Naive thymus-derived CD8-positive, alpha-beta T cell (primary cell): ENCODE results near the gene CYGB. TPM values are rescaled to one million over a fixed set of nuclear protein-coding genes. Genes with fewer than 3 reads are reported as not detected.
"Not testable (repeated sequence)": the region's sequence is repeated elsewhere in the genome, so short reads cannot be mapped to it uniquely, and the experiment has no call there.

Source experiments
- ATAC-seq, 2 donors: fragments of 150-1000 bp; cut with Tn5 transposase in 1 of 2; sonication (Bioruptor Pico), chemical (Tn5 transposase) in 1 of 2; 1 replicate in 1 of 2; 2 replicates in 1 of 2; pipeline ENCODE4 v1.10.0; 2021; ENCODE audit warnings: mild to moderate bottlenecking in 2 of 2, moderate library complexity in 2 of 2
- POLR2A ChIA-PET: fragments of 350-600 bp; sonication (Branson Sonifier 250); formaldehyde crosslinking; loops from one replicate; lab custom pipeline; 2021; ENCODE audit warnings: antibody characterized with exemption; lab: Charles Lee
- DNase-seq, 10 donors: peaks; one replicate each; pipeline versions ENCODE4 v3.0.0 to v3.0.0-alpha.2; 2020 to 2022
- H3K27ac Mint-ChIP-seq, 10 donors: one replicate each; pipeline ENCODE4 v1.8.0; 2020 to 2022; ENCODE audit warnings: mild to moderate bottlenecking in 10 of 10, mixed read lengths in 10 of 10, moderate library complexity in 4 of 10, inconsistent platforms in 1 of 10
- H3K27me3 Mint-ChIP-seq, 5 donors: one replicate each; pipeline ENCODE4 v1.8.0; 2021 to 2022; ENCODE audit warnings: mixed read lengths in 5 of 5
- H3K36me3 Mint-ChIP-seq, 3 donors: one replicate each; pipeline ENCODE4 v1.8.0; 2020 to 2022; ENCODE audit warnings: mixed read lengths in 3 of 3, mild to moderate bottlenecking in 2 of 3, inconsistent platforms in 1 of 3
- H3K4me1 Mint-ChIP-seq, 4 donors: one replicate each; pipeline ENCODE4 v1.8.0; 2021 to 2022; ENCODE audit warnings: mixed read lengths in 4 of 4
- H3K4me3 Mint-ChIP-seq, 10 donors: one replicate each; pipeline ENCODE4 v1.8.0; 2020 to 2022; ENCODE audit warnings: mild to moderate bottlenecking in 10 of 10, mixed read lengths in 10 of 10, moderate library complexity in 6 of 10, inconsistent platforms in 1 of 10
- H3K9me3 Mint-ChIP-seq, 9 donors: one replicate each; pipeline ENCODE4 v1.8.0; 2020 to 2022; ENCODE audit warnings: mixed read lengths in 9 of 9, mild to moderate bottlenecking in 3 of 9, inconsistent platforms in 1 of 9, moderate library complexity in 1 of 9
- polyA plus RNA-seq, 3 donors: library from polyadenylated mRNA; unstranded; fragments of 300-500 nt; fragmentation: Illumina TruSeq; gene quantifications; one replicate each; pipeline ENCODE4 v1.2.3, GENCODE V29; 2021
- total RNA-seq, 8 experiments: library from RNA in 2 of 8; stranded (reverse) in 2 of 8; gene quantifications; one replicate each; pipeline ENCODE4 v1.2.3 and lab custom pipeline; 2021 to 2026

CYGB gene
- total and polyA plus RNA-seq, 5 experiments from 2014 or later = 0.40 to 2.1 (median 0.53) TPM

DNA sequence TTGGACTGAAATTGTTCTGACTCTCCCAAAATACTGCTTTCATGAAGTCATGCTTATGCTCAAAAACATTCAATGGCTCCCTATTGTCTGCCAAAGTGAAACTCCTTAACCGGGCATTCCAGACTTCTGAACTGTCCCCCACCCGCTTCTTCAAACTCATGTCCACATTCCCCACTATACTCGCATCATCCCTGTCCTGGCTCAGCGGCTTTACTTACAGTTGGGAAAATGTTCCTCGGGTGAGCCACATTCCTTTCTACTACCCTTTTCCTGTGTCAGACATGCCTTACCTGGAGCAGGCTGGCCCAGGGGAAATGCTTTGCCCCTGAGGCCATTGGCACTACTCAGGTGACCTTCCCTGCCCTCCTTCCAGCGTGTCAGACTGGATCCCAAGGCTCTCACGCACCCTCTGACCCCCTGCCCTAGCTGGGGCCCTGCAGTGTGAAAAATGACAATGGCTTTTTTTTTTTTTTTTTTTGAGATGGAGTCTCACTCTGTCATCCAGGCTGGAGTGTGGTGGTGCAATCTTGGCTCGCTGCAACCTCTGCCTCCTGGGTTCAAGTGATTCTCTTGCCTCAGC is 5.3 kb downstream of the CYGB start:
- H3K4me1 Mint-ChIP-seq = peaks cover 18 to 67% (median 49%) of the 10 kb centered on the region in 4 donors
- DNase-seq (no peak), ATAC-seq (no peak)
- peaks cover 0 to 4% (median 0%) of the 10 kb centered on the region in 5 donors for H3K27me3 Mint-ChIP-seq
- H3K27ac Mint-ChIP-seq = peak overlapping the region; percentile 59 to 95 (median 88)
- H3K9me3 Mint-ChIP-seq = no peaks in the 10 kb centered on the region
- POLR2A ChIA-PET = interaction anchor here (0.7 kb wide), 2 partner anchors 124 to 151 kb away, joined by 3 to 5 read pairs; no protein-coding TSS in a partner anchor
- peaks cover 0 to 2% (median 0%) of the 10 kb centered on the region in 3 donors for H3K36me3 Mint-ChIP-seq
- peak overlapping the region in 4 of 10 donors; percentile 0 to 69 (median 47) for H3K4me3 Mint-ChIP-seq

DNA sequence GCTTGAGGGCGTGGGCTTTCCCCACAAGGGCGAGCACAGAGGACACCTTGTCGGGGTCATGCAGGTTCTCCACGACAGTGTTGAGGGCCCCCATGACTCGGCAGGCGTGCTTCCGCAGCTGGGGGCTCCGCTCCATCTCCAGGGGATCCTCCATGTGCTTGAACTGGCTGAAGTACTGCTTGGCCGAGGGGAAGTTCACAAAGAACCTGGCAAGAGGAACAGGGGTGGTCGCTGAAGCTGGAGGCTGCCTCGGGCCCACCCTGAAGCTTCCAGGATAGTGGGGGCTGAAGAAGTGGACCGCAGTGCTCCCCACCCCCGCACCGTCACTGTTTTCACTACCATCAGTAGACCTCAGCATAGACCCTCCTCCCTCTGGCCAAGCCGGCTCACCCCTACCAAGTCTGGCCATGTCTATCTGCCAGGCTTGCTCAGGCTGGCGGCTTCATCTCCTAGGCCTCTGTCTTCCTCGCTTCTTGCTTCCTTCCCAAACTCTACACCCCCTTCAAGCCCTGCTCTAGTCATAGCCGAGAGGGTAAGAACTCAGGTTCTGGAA is 5.9 kb downstream of the CYGB start:
- Mint-ChIP-seq H3K27me3 (peaks cover 0 to 2% (median 0%) of the 10 kb centered on the region in 5 donors), H3K4me1 (peaks cover 19 to 65% (median 48%) of the 10 kb centered on the region in 4 donors), H3K27ac (peak overlapping the region; percentile 59 to 95 (median 88)), H3K36me3 (peaks cover 0 to 2% (median 0%) of the 10 kb centered on the region in 3 donors), H3K4me3 (peak overlapping the region in 5 of 10 donors; percentile 0 to 69 (median 39)), H3K9me3 (no peaks in the 10 kb centered on the region)
- POLR2A ChIA-PET = interaction anchor here (0.7 to 1.8 kb wide), 2 partner anchors 9 to 150 kb away, joined by 3 to 5 read pairs; no protein-coding TSS in a partner anchor
- DNase-seq (no peak), ATAC-seq (no peak)

DNA sequence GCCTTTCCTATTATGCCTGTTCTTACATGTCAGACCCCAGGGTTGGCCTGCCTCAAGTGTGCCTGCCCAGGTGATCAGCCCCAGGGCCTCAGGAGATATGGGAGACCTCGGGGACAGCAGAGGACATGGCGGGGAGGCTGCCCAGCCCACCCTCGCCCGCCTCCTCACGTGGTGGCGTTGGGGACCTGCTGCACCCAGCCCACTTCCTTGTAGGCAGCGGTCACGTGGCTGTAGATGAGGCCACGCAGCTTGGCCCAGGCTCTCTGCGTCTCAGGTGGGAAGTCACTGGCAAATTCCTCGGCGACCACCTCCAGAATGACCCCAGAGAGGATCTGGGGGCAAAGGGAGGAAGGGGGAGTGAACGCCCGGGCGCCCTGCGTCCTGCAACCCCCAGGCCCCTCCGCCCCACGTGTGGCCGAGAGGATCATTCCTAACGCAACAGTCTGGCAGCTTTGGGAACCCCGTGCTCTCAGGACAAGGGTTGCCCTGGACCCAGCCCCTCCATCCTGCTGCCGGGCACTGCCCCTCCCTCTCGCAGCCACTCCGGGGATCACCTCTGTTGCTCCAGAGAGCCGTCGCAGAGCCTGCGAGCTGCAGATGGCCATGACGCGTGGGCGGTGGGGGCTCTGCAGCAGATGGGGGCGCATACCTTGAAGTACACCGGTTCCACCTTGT is 6.6 kb downstream of the CYGB start:
- POLR2A ChIA-PET = interaction anchor here (1.8 kb wide), 1 partner anchor 9 kb away, joined by 5 read pairs; no protein-coding TSS in a partner anchor
- peaks cover 19 to 59% (median 48%) of the 10 kb centered on the region in 4 donors for H3K4me1 Mint-ChIP-seq
- peak overlapping the region in 9 of 10 donors; percentile 80 to 97 (median 90) for H3K27ac Mint-ChIP-seq
- no peak for ATAC-seq
- no peak for DNase-seq
- no peaks in the 10 kb centered on the region for H3K9me3 Mint-ChIP-seq
- H3K27me3 Mint-ChIP-seq = no peaks in the 10 kb centered on the region
- H3K4me3 Mint-ChIP-seq = peak overlapping the region in 6 of 10 donors; percentile 18 to 76 (median 54)
- H3K36me3 Mint-ChIP-seq = peaks cover 0 to 2% (median 0%) of the 10 kb centered on the region in 3 donors

DNA sequence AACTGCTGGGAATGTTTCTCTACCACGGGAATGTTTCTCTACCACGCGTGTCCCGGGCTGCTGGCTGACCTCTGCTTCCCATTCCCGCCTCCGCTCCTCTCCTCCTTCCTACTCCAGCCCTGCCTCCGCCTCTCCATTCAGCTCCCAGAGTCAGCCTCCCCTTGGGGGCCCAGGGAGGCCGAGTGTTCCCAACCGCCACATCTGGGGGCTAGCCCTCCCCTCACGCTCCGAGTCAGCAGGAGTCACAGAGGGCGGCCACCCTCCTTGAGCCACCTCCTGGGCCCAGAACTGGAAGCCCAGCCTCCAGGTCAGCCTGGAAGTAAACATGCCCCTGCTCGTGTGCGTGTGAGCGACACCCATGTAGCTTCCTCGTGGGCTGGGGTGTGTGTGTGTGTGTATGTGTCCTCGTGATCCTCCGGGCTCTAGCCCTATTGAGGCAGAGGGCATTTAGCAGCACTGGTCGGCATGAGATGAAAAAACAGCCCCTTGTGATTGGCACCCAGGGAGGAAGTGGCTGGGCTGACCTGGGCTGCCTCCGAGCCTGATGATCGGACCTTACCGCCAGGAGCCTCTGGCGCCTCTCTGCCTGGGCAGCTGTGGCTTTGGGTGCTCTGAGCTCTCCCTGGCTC is 7.3 kb downstream of the CYGB start:
- Mint-ChIP-seq H3K27me3 (no peaks in the 10 kb centered on the region), H3K27ac (peak overlapping the region; percentile 74 to 97 (median 91)), H3K4me3 (peak overlapping the region in 7 of 10 donors; percentile 18 to 76 (median 66)), H3K9me3 (no peaks in the 10 kb centered on the region), H3K4me1 (peaks cover 18 to 54% (median 45%) of the 10 kb centered on the region in 4 donors), H3K36me3 (peaks cover 0 to 2% (median 0%) of the 10 kb centered on the region in 3 donors)
- POLR2A ChIA-PET = interaction anchor here (0.6 to 3.6 kb wide), 6 partner anchors 8 to 27 kb away, joined by 3 to 46 read pairs (median 16); partner anchors contain the start of genes CYGB and PRCD
- DNase-seq (peak in 1 of 10 donors; percentile 38), ATAC-seq (no peak)

DNA sequence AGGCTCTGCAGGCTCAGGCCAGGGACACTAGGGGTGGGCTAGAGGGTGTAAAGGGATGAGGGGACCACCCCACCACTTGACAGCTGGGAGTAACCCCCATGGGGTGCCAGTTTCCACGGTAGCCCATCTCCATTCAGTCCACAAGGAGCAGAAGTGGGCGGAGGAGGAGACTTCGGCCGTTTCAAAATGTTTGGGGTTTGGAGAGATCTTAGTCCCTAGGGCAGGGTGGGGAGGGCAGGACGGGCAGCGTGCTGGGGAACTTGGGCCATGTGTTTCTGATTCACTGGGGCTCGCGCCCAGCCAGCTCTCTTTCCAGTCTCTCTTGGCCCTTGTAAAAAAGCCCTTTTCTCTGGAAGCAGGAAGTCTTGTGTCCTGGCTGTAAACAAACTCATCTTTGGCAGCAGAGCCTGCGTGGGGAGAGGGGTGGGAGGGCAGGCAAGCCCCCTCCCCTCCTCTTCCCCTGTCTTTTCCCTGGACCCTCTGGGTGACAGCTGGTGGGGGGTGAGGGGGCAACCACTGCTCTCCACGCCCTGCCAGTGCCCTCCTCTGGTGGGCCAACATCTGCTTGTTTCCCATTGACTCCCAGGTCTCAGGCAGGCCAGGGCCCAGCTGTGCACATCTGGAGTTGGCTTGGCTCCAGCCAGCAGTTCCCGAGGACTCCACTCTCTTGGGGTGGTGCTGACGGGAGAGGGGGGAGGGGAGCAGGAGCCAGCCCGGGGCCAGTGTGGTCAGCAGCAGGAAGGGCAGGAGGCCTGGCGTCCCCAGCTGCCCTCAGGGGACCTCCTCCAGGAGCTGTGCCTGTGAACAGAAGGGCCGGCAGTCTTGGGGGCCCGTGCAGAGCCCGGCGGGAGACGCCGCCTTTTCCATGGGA is 8.1 kb downstream of the CYGB start:
- Mint-ChIP-seq H3K4me1 (peaks cover 22 to 55% (median 50%) of the 10 kb centered on the region in 4 donors), H3K27me3 (no peaks in the 10 kb centered on the region)
- peak in 1 of 10 donors; percentile 61 for DNase-seq

DNA sequence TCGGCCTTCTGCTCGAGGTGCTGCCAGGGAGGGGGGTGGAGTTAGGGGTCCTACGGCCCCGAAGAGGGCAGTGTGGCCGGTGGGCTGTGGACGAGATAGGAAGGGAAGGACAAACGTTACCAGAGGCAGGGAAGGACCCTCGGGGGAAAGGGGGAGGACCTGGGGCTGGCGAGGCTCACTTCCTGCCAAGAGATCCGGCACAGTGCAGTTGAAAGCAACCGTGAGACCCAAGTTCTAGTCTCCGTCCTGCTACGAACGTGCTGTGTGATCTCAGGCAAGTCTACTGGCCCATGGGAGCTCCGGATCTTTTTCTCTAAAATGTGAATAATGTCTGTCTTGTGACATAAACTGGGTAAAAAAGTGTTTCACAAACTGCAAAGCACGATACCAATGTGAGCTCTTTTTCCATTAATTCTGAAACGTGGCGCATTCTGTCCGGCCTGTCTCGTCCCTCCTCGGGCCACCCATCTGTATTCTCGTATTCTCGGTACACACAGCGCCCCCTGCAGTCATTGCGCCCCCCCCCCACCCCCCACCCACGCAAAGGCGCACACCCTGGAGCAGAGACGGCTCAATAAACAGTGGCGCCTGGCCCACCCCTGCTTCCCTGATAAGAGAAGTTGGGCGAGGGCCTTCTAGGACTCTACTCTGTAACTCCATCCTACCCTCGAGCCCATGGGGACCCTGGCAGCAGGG is 8.8 kb downstream of the CYGB start:
- POLR2A ChIA-PET = interaction anchor here (0.6 to 3.6 kb wide), 20 partner anchors 9 to 744 kb away, joined by 3 to 46 read pairs (median 4); partner anchors contain the start of genes CYGB, JMJD6, METTL23 and PRCD
- Mint-ChIP-seq H3K4me1 (peaks cover 24 to 60% (median 53%) of the 10 kb centered on the region in 4 donors), H3K27me3 (no peaks in the 10 kb centered on the region), H3K27ac (peak overlapping the region; percentile 89 to 99 (median 97)), H3K36me3 (no peaks in the 10 kb centered on the region), H3K9me3 (no peaks in the 10 kb centered on the region), H3K4me3 (peak overlapping the region; percentile 72 to 89 (median 80))
- DNase-seq (peak in 4 of 10 donors; percentile 29 to 54 (median 33)), ATAC-seq (peak; percentile 46 to 49)

More for the DNA sequence above, 8.1 kb downstream of the CYGB start:
- peak overlapping the region; percentile 2 to 85 (median 73) for H3K4me3 Mint-ChIP-seq
- H3K36me3 Mint-ChIP-seq = peaks cover 0 to 2% (median 0%) of the 10 kb centered on the region in 3 donors
- POLR2A ChIA-PET = interaction anchor here (0.6 to 3.6 kb wide), 12 partner anchors 7 to 130 kb away, joined by 3 to 46 read pairs (median 6); partner anchors contain the start of genes CYGB and PRCD
- H3K9me3 Mint-ChIP-seq = no peaks in the 10 kb centered on the region
- no peak for ATAC-seq
- peak overlapping the region; percentile 84 to 99 (median 96) for H3K27ac Mint-ChIP-seq

DNA sequence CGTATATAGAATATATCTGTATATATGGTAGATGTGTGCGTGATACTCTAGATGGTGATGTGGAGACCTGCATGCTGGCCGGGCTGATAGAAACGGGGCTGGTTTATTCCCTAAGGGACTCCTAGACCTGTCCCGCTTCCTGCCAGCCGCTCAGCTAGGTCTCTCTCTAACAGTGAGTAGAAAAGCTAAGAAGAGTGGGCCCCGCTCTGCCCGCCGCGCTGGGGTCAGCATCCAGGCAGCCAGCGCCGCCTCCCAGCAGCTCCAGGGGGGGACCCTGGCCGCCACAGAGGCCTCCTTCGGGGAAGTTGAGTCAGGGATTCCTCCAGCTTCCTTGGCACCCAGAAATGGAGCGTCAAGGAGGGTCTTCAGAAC is 9.4 kb downstream of the CYGB start:
- no peak for DNase-seq
- Mint-ChIP-seq H3K27me3 (no peaks in the 10 kb centered on the region), H3K36me3 (no peaks in the 10 kb centered on the region), H3K4me1 (peaks cover 29 to 65% (median 58%) of the 10 kb centered on the region in 4 donors), H3K9me3 (no peaks in the 10 kb centered on the region), H3K27ac (peak overlapping the region; percentile 89 to 99 (median 97)), H3K4me3 (peak overlapping the region; percentile 72 to 89 (median 80))
- ATAC-seq = peak; percentile 52 to 70
- POLR2A ChIA-PET = interaction anchor here (0.6 to 3.6 kb wide), 22 partner anchors 8 to 1260 kb away, joined by 3 to 46 read pairs (median 4); partner anchors contain the start of genes CYGB, JMJD6, METTL23 and PRCD

DNA sequence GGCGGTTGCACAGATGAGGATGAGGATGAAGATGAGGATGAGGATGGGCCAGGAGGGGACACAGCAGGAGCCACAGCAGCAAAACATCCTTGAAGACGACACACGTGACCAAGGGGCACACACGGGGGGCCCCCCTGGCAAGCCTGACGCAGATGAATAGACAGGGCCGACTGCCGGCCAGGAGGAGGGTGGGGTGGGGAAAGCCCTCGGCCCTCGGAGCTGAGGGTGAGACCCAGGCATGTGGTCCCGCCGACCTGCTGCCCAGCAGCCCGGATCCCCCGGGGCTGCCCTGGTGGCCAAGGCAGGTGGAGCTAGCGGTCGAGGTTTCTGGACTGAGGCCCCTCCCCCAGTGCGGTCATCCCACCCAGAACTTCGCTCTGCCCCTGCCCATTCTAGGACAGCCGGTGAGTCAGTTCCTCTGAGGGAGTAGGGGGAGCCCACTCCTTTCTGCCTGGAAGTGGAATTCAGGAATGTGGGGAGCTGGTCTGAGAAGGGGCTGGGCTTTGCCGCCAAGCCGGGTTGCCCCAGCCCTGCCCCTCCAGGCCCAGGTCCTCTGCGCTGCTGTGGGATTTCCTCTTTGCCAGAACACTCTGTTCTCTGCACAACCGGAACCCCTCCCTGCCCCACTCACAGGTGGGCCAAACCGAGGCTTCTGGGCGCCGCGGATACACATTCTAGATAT is 9.9 kb downstream of the CYGB start:
- DNase-seq (peak; percentile 50 to 83 (median 68)), ATAC-seq (peak; percentile 78 to 85)
- Mint-ChIP-seq H3K9me3 (no peaks in the 10 kb centered on the region), H3K4me1 (peaks cover 31 to 69% (median 60%) of the 10 kb centered on the region in 4 donors), H3K36me3 (no peaks in the 10 kb centered on the region), H3K4me3 (peak overlapping the region; percentile 72 to 89 (median 80)), H3K27ac (peak overlapping the region; percentile 89 to 99 (median 96)), H3K27me3 (no peaks in the 10 kb centered on the region)
- POLR2A ChIA-PET = interaction anchor here (0.5 to 3.6 kb wide), 21 partner anchors 8 to 1259 kb away, joined by 3 to 46 read pairs (median 4); partner anchors contain the start of genes CYGB, JMJD6, METTL23 and PRCD

DNA sequence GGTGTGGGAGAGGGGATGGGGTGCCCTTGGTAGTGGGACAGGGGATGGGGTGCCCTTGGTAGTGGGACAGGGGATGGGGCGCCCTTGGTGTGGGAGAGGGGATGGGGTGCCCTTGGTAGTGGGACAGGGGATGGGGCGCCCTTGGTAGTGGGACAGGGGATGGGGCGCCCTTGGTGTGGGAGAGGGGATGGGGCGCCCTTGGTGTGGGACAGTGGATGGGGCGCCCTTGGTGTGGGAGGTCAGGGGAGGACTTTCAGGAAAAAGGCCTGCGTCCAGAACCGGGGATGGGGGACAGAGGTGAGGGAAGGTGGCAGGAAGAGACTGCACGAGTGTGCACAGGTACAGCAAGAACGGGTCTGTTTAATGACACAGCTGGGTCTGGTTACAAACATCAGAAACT is 10.5 kb downstream of the CYGB start:
- peak in 1 of 10 donors; percentile 58 for DNase-seq
- H3K4me3 Mint-ChIP-seq = peak overlapping the region; percentile 70 to 89 (median 80)

DNA sequence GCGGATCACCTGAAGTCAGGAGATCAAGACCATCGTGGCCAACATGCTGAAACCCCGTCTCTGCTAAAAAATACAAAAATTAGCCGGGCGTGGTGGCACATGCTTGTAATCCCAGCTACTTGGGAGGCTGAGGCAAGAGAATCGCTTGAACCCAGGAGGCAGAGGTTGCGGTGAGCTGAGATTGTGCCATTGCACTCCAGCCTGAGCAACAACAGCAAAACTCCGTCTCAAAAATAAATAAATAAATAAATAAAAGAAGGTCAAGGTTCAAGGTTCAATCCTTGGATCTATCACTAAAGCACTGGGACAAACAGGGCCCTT is 12.0 kb downstream of the CYGB start:
- POLR2A ChIA-PET = interaction anchor here (0.7 to 3.7 kb wide), 10 partner anchors 10 to 156 kb away, joined by 3 to 21 read pairs (median 3); no protein-coding TSS in a partner anchor
- H3K27ac Mint-ChIP-seq, H3K4me3 Mint-ChIP-seq, ATAC-seq, H3K27me3 Mint-ChIP-seq, DNase-seq, H3K36me3 Mint-ChIP-seq, H3K9me3 Mint-ChIP-seq: not testable (repeated sequence)
- peaks cover 27 to 58% (median 49%) of the 10 kb centered on the region in 4 donors for H3K4me1 Mint-ChIP-seq

More for the DNA sequence above, 10.5 kb downstream of the CYGB start:
- H3K27me3 Mint-ChIP-seq, H3K9me3 Mint-ChIP-seq, ATAC-seq, H3K36me3 Mint-ChIP-seq: not testable (repeated sequence)
- H3K4me1 Mint-ChIP-seq = peaks cover 31 to 64% (median 57%) of the 10 kb centered on the region in 4 donors
- H3K27ac Mint-ChIP-seq = peak overlapping the region; percentile 87 to 97 (median 95)
- POLR2A ChIA-PET = interaction anchor here (1.0 to 3.6 kb wide), 9 partner anchors 9 to 347 kb away, joined by 3 to 46 read pairs (median 16); partner anchors contain the start of genes CYGB and PRCD
